OCI-LY7 (cell line): ENCODE data around the gene ZNF350. TPM values are rescaled to one million over a fixed set of nuclear protein-coding genes. Genes with fewer than 3 reads are reported as not detected.

ENCODE experiments used
- BruUV-seq: library from RNA; stranded (reverse); fragments of 400-500 nt; replicated peaks from 2 replicates; lab custom pipeline; 2021; lab: Mats Ljungman, UMichigan
- CTCF ChIA-PET: fragments of 300-600 bp; sonication (Branson Sonifier 250); formaldehyde crosslinking; loops from one replicate; lab custom pipeline; 2022; ENCODE audit warnings: antibody characterized with exemption; ENCODE audit not compliant: unreplicated experiment; lab: Charles Lee
- POLR2A ChIA-PET: fragments of 300-600 bp; sonication (Branson Sonifier 250); formaldehyde crosslinking; loops from one replicate; lab custom pipeline; 2022; ENCODE audit warnings: antibody characterized with exemption; lab: Charles Lee
- DNase-seq: peaks from one replicate; pipeline ENCODE4 v3.0.0-alpha.2; 2015; ENCODE audit warnings: low spot score
- H2AFZ ChIP-seq: fragments of 200-600 bp; sonication (generic), shearing (Covaris generic); 2 replicates; pipeline ENCODE4 v1.6.1; 2014; ENCODE audit warnings: mild to moderate bottlenecking, antibody characterized with exemption, low read length, moderate library complexity
- H3K27ac ChIP-seq: fragments of 200-600 bp; sonication (generic); 2 replicates; pipeline ENCODE4 v1.5.1; 2014; ENCODE audit warnings: mixed run types, low read depth, mild to moderate bottlenecking, moderate library complexity, low read length, inconsistent platforms; ENCODE audit not compliant: poor library complexity, severe bottlenecking
- H3K36me3 ChIP-seq: fragments of 200-600 bp; sonication (generic); 2 replicates; pipeline ENCODE4 v1.6.1; 2014; ENCODE audit warnings: mild to moderate bottlenecking, antibody characterized with exemption, low read length, moderate library complexity, mixed read lengths; ENCODE audit not compliant: insufficient read depth
- H3K4me1 ChIP-seq: fragments of 200-600 bp; sonication (generic); 2 replicates; pipeline ENCODE4 v1.5.1; 2014; ENCODE audit warnings: mild to moderate bottlenecking, low read length; ENCODE audit not compliant: insufficient read depth, poor library complexity, severe bottlenecking
- H3K4me2 ChIP-seq: fragments of 200-600 bp; sonication (generic); 2 replicates; pipeline ENCODE4 v1.6.1; 2014; ENCODE audit warnings: mild to moderate bottlenecking, low read length
- H3K4me3 ChIP-seq: fragments of 200-600 bp; sonication (generic); 2 replicates; pipeline ENCODE4 v1.5.1; 2014; ENCODE audit warnings: mild to moderate bottlenecking, low read depth, low read length; ENCODE audit not compliant: poor library complexity, severe bottlenecking
- H3K79me2 ChIP-seq: fragments of 200-600 bp; sonication (generic); 2 replicates; pipeline ENCODE4 v1.6.1; 2016; ENCODE audit warnings: low read depth, mild to moderate bottlenecking, low read length, moderate library complexity, mixed read lengths; ENCODE audit not compliant: insufficient read depth
- H3K9me2 ChIP-seq: fragments of 200-600 bp; sonication (generic); 2 replicates; pipeline ENCODE4 v1.6.1; 2016; ENCODE audit warnings: mild to moderate bottlenecking, low read length, mixed read lengths; ENCODE audit not compliant: insufficient read depth
- H3K9me3 ChIP-seq: fragments of 200-600 bp; sonication (generic); 2 replicates; pipeline ENCODE4 v1.6.1; 2014; ENCODE audit warnings: mild to moderate bottlenecking, mixed run types, low read length, mixed read lengths
- H4K20me1 ChIP-seq: fragments of 200-600 bp; sonication (generic); 2 replicates; pipeline ENCODE4 v1.6.1; 2014; ENCODE audit warnings: mild to moderate bottlenecking, antibody characterized with exemption, low read length, moderate library complexity, mixed read lengths; ENCODE audit not compliant: insufficient read depth
- EZH2phosphoT487 ChIP-seq: fragments of 200-600 bp; sonication (generic); IDR thresholded peaks from 2 replicates; pipeline ENCODE4 v1.6.1; 2018; ENCODE audit warnings: low read depth, borderline replicate concordance, mild to moderate bottlenecking, mixed run types, antibody characterized with exemption, low read length, moderate library complexity, mixed read lengths
- intact Hi-C: fragments of 100-400 bp; cut with micrococcal nuclease; formaldehyde crosslinking; loops from one replicate; pipeline ENCODE4 v1.10.0; 2022; ENCODE audit not compliant: unreplicated experiment
- total RNA-seq, 2 experiments: library from RNA; depleted of rRNA in 1 of 2; stranded (reverse); fragments of >200 nt in 1 of 2; shearing (Covaris generic) in 1 of 2; gene quantifications; 2 replicates each; pipeline ENCODE4 v1.2.3, GENCODE V29; 2014 to 2022
- TF ChIP-seq, protein P1 (sequence below): fragments of 200-600 bp; sonication (generic); conservative IDR thresholded peaks from 2 replicates; pipeline ENCODE4 v1.5.1; 2014; ENCODE audit warnings: mild to moderate bottlenecking, antibody characterized with exemption, low read length, moderate library complexity, mixed read lengths

ZNF350 gene
- total RNA-seq, 2 experiments from 2014 or later, result 3.1 to 4.9 TPM

DNA sequence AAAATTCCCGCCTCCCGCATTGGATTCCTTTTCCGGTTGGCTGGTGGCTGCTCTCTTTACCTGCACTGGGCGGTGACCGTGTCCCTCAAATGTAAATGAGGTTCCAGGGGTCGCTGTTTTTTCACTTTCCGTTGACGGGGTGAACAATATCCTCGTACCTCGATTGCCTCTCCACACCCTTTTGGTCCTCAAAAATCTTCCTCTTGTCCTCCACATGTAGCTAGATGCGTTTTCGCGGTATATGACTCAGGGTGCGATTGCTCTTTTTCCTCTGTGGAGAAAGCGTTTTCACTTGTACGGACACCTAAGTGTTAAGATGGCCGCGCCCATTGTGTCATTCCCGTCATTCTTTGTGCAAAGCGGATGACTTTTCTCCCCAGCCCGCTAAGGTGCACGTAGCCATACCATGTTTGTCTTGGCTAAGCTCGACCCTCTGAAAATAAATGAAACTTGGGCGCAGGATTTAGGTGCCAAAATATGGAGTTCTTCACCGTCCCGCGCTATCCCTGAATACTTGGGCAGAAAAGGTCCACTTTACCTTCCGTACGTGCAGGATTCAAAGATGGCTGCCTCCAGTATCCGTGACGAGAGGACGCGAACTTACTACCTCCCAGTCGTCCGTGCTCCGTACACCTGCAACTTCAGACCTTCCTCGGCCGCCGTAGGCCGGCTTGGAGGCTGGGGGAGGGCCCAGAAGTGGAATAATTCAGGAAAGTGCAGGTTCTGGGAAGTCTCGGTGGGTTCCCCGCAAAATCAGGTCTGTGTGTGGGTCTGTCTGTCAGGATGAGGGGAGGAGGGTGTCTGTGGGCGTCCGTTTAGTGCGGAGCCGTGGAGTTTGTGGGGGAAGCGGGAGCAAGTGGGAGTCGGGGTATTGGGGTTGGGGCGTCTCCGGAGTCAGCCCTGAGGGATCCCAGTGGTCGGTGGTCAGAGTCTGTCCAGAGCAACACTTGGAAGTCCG, 59.6 kb downstream of the ZNF350 start, which contains the start of gene ZNF613:
Gene ZNF613, plus strand, starts transcription at position 689 of the 958 bp plus-strand sequence. CDS start 8,749 bp downstream, outside the sequence.
- peaks cover 31% of the 10 kb centered on the region for H3K9me3 ChIP-seq
- ChIA-PET CTCF (no interaction called here), POLR2A (no interaction called here)
- DNase-seq, result peak; percentile 87
- peak within 1 kb of the TSS; percentile 81 for H2AFZ ChIP-seq
- BruUV-seq, result no TSS peak
- peak within 1 kb of the TSS; percentile 59 for H3K4me2 ChIP-seq
- intact Hi-C loops, result loop anchor here (1.0 to 10.0 kb wide), 2 partner anchors 59 to 308 kb away; partner anchors contain the start of gene ZNF350
- no peaks in the 10 kb centered on the region for H3K79me2 ChIP-seq
- no peaks in the 10 kb centered on the region for H3K9me2 ChIP-seq
- peak within 1 kb of the TSS; percentile 48 for H3K27ac ChIP-seq
- TF ChIP-seq EZH2phosphoT487, result no peak
- TF ChIP-seq, protein P1, sequence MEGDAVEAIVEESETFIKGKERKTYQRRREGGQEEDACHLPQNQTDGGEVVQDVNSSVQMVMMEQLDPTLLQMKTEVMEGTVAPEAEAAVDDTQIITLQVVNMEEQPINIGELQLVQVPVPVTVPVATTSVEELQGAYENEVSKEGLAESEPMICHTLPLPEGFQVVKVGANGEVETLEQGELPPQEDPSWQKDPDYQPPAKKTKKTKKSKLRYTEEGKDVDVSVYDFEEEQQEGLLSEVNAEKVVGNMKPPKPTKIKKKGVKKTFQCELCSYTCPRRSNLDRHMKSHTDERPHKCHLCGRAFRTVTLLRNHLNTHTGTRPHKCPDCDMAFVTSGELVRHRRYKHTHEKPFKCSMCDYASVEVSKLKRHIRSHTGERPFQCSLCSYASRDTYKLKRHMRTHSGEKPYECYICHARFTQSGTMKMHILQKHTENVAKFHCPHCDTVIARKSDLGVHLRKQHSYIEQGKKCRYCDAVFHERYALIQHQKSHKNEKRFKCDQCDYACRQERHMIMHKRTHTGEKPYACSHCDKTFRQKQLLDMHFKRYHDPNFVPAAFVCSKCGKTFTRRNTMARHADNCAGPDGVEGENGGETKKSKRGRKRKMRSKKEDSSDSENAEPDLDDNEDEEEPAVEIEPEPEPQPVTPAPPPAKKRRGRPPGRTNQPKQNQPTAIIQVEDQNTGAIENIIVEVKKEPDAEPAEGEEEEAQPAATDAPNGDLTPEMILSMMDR, result peak; percentile 32; the same call in 1 of the 2 replicates
- peak within 1 kb of the TSS; percentile 75 for H3K4me3 ChIP-seq
- peaks cover 20% of the 10 kb centered on the region for H3K36me3 ChIP-seq
- no peaks in the 10 kb centered on the region for H4K20me1 ChIP-seq
- H3K4me1 ChIP-seq, result no peaks in the 10 kb centered on the region

DNA sequence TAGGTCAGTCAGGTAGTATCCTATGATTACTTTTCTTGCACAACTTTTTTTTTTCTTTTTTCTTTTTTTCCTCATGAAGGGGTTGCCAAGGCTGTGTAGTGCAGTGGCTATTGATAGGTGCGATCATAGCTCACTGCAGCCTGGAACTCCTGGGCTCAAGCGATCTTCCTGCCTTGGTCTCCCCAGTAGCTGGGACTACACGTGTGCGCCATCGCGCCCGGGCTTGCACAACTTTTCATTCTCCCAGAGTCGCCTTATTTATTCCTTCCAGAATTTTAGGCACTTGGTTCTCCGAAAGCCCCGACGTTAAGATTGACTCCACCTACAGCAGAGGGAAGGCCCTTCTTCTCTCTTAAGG, 60.2 kb downstream of the ZNF350 start:
- H3K79me2 ChIP-seq, result no peaks in the 10 kb centered on the region
- peak overlapping the region; percentile 75 for H3K4me3 ChIP-seq
- TF ChIP-seq EZH2phosphoT487, result no peak
- TF ChIP-seq, protein P1, result no peak
- ChIA-PET CTCF (no interaction called here), POLR2A (no interaction called here)
- no peaks in the 10 kb centered on the region for H3K4me1 ChIP-seq
- intact Hi-C loops, result loop anchor here (10.0 kb wide), 1 partner anchor 308 kb away; no protein-coding TSS in a partner anchor
- H3K9me2 ChIP-seq, result no peaks in the 10 kb centered on the region
- peaks cover 14% of the 10 kb centered on the region for H3K36me3 ChIP-seq
- no peaks in the 10 kb centered on the region for H4K20me1 ChIP-seq
- H3K27ac ChIP-seq, result no peak overlapping the region
- H2AFZ ChIP-seq, result peak overlapping the region; percentile 81
- H3K4me2 ChIP-seq, result peak overlapping the region; percentile 59
- no TSS peak for BruUV-seq
- peaks cover 35% of the 10 kb centered on the region for H3K9me3 ChIP-seq
- DNase-seq, result no peak
